Measurements from ENCODE around the gene SSNA1.
A peak's percentile ranks its signal among the peaks of the same experiment; 100 is the strongest.

SSNA1 gene

DNA sequence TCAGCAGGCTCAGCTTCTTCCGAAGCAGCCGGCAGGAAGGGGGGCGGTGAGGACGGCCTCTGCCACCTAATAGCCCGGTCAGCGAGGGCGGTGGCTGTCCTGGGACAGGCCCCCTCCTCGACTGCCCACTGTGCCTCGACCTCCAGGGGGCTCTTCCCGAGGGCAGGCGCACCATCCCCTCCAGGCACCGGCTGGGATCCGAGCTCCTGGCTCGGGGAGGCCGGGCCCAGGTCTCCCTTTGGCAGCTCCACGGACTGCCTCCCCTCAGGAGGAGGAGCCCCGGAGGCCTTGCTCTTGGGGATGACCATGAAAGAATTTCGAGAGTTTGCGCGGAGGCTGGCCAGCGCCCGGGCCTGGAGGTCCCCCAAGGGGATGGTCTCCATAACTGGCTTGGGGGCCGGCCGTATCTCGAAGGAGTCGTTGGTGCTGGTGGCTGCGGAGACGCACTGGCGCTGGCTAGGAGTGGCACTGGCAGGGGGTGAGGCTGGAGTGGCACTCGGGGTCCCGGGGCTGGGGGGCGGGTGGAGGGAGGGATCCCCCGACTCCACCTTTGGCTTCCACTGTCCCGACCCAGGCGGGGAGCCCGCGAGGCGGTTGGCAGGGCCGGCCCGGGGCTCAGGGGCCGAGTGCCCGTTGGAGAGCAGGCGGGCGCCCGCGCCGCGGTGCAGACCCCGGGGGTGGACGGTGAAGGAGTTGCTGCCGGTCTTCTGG lies 11.1 kb downstream of the SSNA1 start:
- DNase-seq (ENCODE audit: low read depth in 3 of 3), result no peak

- peak; percentile 89 to 98 (median 96) for DNase-seq (ENCODE audit: low read depth in 3 of 3)
These were observed 12.1 kb downstream of the SSNA1 start, which contains the start of gene TPRN for GRCh38 chr9:137200311-137201204. TSS of gene TPRN (minus strand) at chr9:137200741. CDS start at chr9:137200711, 30 bp downstream.

GRCh38 chr9:137201205-137201868 lies 12.9 kb downstream of the SSNA1 start:
- no peak for DNase-seq (ENCODE audit: low read depth in 3 of 3)

- DNase-seq (ENCODE audit: low read depth in 3 of 3), result no peak
These were observed 14.5 kb downstream of the SSNA1 start for GRCh38 chr9:137202966-137203365.

GRCh38 chr9:137204731-137205125 lies 16.3 kb downstream of the SSNA1 start:
- no peak for DNase-seq (ENCODE audit: low read depth in 3 of 3)

DNA sequence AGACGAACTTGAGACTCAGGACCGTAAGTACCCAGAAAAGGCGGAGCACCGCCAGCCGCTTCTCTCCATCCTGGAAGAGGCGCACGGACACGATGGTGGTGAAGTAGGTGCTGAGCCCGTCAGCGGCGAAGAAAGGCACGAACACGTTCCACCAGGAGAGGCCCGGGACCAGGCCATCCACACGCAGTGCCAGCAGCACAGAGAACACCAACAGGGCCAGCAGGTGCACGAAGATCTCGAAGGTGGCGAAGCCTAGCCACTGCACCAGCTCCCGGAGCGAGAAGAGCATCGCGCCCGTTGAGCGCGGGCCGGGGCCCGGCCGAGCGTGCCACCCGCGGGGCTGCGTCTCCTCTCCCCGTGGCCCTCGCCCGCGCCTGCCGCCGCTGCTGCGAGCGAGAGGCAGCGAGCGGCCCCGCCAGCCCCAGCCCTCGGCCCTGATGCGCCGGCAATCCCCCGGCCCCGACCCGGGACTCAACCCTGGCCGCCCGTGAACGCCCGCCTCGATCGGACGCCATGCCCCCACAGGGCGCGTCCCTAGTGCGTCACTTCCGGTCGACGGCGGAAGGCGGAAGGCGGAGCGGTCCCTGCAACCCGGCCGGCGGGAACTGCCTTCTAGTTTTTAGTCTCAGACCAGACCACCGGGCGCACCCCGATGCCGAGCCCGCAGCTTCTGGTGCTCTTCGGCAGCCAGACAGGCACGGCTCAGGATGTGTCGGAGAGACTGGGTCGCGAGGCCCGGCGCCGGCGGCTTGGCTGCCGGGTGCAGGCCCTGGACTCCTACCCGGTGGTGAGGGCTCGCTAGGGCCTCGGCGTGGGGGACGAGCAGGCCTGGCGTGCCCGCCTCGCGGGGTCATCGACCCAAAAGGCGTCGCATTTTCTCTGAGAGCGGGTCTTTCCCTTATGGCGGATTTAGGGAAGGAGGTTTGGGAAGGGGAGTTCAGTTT lies 16.9 kb downstream of the SSNA1 start, which contains the start of the genes NDOR1 and TMEM203:
TSS of gene NDOR1 (plus strand) at position 575 of the 944 bp plus-strand sequence. CDS start at position 653, 78 bp downstream.
TSS of gene TMEM203 (minus strand) at position 523 of the 944 bp plus-strand sequence. CDS start at position 289, 234 bp downstream.
- peak; percentile 83 to 93 (median 84) for DNase-seq (ENCODE audit: low read depth in 3 of 3)

DNA sequence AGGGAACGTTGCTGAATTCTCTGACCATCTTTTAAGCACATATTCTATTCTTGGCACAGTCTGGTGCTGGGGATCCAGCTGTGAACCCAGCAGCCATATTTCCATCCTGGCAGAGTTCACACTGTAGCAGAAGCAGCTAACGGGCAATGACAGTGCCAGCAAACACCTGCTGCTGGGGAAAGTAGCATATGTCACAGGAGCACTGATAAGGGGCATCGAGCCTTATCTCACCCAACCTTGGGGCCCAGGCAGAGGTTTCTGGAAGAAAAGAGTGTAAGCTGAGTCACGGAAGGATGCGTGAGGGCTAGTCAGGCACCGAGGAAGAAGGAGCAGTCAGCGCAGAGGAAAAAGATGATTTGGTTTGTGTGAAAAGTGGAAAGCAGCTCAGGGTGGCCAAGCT lies 18.1 kb downstream of the SSNA1 start:
- DNase-seq (ENCODE audit: low read depth in 3 of 3), result no peak

DNA sequence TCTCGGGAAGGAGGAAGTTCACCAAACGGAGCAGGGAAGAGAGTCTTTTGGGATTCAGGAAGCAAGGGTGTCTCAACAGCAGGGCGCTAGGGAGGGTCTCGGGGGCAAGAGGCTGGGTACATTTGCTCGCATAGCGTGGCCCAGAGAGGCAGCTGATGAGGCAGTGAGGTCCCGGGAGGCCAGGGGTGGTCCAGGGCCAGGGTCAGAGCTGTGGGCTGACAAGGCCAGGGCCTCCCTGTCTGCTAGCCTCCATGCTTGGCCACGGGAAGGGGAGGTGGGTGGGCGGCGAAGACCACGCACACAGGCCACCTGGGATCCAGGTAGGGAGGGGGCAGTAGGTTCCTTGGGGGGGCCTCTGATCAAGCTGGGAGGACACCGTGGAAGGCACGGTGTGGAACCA lies 23.1 kb downstream of the SSNA1 start:
- DNase-seq (ENCODE audit: low read depth in 3 of 3), result no peak

DNA sequence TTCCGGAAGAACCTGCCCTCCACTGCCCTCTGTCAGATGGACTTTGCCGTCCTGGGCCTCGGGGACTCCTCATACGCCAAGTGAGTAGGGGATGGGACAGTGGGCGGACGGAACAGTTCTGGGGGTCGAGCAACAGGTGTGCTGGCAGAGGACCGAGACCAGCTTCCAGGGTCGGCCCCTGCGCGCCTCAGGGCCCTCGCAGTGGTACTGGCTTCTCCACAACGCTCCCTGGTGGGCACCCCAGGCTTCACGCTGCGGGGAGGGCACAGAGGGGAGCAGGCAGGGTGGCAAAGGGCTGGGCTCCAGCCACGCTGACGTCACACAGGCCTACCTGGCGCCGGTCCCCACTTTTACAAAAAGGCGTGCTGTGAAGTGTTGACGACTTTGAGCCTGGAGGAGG lies 24.0 kb downstream of the SSNA1 start:
- DNase-seq (ENCODE audit: low read depth in 3 of 3), result no peak

DNA sequence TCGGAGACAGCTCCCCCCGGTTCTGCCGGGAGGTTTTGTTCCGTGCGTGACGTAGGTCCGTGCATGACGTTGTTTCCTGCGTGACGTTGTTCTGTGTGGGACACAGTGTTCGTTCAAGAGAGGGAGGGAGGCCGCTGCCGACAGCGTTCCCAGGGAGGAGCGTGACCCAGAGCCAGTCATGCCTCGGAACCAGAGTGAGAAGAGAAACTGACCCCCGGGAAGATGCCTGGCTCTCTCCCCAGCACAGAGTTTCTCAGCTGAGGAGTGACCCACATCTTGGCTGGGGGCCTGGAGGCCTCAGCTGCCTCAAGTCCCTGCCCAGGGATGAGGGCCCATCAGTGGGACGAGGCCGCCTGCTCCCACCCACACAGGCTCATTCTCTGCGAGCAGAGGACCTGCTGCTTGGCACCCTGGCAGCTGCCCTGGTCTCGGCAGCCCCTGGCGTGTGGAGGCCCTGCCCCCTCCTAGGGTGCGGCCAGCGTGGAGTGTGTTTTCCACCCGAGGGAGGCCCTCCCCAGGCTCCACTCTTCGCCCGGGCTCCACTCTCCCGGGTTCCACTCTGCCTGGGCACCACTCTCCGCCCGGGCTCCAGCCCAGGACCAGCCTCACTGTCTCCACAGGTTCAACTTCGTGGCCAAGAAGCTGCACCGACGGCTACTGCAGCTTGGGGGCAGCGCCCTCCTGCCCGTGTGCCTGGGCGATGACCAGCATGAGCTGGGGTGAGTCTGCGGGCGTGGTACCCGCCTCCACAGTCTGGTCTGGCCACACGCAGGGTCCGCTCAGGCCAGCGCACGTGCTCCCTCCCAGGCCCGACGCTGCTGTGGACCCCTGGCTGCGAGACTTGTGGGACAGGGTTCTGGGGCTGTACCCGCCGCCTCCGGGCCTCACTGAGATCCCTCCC lies 24.9 kb downstream of the SSNA1 start:
- no peak for DNase-seq (ENCODE audit: low read depth in 3 of 3)

DNA sequence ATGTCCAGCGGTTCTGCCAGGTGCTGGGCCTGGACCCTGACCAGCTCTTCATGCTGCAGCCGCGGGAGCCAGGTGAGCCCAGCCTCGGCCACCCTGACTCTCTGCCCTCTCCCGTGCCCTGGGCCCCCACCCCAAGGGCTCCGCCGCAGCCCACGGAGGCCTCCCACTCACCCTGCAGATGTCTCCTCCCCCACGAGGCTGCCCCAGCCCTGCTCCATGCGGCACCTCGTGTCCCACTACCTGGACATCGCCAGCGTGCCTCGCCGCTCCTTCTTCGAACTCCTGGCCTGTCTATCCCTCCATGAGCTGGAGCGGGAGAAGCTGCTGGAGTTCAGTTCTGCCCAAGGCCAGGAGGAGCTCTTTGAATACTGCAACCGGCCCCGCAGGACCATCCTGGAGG lies 26.1 kb downstream of the SSNA1 start:
- DNase-seq (ENCODE audit: low read depth in 3 of 3), result no peak

DNA sequence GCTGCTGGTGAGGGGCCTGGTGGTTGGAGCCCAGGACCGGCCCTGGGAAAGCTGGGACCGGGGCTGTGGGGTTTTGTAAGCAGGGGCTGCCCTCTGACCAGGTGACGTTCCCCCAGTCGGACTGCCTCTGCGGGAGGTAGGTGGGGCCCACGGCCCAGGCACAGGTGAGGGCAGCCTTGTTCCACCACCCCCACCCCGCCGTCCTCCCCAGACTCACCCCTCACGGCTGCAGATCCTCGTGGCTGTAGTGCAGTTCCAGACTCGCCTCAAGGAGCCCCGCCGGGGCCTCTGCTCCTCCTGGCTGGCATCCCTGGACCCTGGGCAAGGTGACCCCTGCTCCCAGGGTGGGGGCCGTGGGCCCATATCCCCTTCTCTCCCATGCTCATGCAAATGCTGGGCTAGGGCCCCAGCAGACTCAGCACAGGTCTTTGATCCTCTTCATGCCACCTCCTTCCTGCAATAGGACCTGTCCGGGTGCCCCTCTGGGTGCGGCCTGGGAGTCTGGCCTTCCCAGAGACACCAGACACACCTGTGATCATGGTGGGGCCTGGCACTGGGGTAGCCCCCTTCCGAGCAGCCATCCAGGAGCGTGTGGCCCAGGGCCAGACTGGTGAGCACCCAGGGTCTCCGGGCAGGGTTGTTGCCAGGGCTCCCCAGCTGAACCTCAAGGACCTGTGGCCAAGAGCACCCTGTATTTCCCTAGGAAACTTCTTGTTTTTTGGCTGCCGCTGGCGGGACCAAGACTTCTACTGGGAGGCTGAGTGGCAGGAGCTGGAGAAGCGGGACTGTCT lies 26.9 kb downstream of the SSNA1 start:
- DNase-seq (ENCODE audit: low read depth in 3 of 3), result no peak

DNA sequence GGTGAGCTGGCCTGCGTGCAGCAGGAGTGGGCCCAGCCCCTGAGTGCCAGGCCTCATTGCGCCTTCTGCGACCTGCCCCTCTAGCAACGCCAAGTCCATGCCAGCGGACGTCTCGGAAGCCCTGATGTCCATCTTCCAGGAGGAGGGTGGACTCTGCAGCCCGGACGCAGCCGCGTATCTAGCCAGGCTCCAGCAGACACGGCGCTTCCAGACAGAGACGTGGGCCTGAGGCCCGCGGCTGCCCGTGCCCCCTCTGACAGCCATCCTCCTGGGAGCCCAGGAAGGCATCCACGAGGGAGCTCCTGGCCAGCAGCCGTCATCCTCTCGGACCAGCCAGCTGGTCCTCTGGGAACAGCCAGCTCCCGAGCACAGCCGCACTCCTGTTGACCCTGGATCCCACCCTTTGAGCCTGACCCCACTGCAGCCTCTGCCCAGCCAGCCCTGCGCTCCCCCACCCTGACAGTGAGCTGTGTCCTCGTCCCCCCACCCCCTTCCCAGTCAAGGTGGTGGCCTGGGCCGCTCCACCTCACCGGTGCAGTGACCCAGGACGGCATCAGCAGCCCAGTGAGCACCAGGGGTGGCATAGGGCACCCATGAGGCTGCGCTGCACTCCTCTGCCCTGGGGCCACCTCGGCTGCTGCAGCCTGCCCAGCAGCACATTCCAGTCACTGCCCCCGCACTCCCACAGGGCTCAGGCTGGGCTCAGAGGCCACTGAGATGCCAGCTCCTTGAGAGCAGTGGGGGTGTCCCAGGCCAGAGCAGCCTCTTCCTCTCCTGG lies 27.9 kb downstream of the SSNA1 start:
- DNase-seq (ENCODE audit: low read depth in 3 of 3), result no peak

- DNase-seq (ENCODE audit: low read depth in 3 of 3), result no peak
These were observed 29.1 kb downstream of the SSNA1 start for GRCh38 chr9:137217276-137218211.

GRCh38 chr9:137218212-137218753 lies 29.8 kb downstream of the SSNA1 start:
- no peak for DNase-seq (ENCODE audit: low read depth in 3 of 3)

- DNase-seq (ENCODE audit: low read depth in 3 of 3), result no peak
These were observed 30.3 kb downstream of the SSNA1 start for GRCh38 chr9:137218754-137219271.
